HEK293 (cell line): ENCODE measurements around the gene MAP3K5.

Experiments
- CTCF ChIP-seq: fragments of 450-650 bp; formaldehyde crosslinking; IDR thresholded peaks from 2 replicates; pipeline ENCODE4 v1.5.1; 2016; ENCODE audit warnings: missing biosample characterization, missing genetic modification characterization
- RBAK ChIP-seq: fragments of 450-650 bp; formaldehyde crosslinking; IDR thresholded peaks from 2 replicates; pipeline ENCODE4 v1.5.1; 2016; ENCODE audit warnings: missing biosample characterization, missing genetic modification characterization
- TCF7L2 ChIP-seq: IDR thresholded peaks from 2 replicates; pipeline ENCODE4 v1.6.1; 2011; ENCODE audit warnings: low read depth, mild to moderate bottlenecking, inconsistent platforms, low read length, moderate library complexity, borderline replicate concordance
- ZNF146 ChIP-seq: fragments of 450-650 bp; formaldehyde crosslinking; IDR thresholded peaks from 2 replicates; pipeline ENCODE4 v1.5.1; 2016; ENCODE audit warnings: missing biosample characterization, missing genetic modification characterization
- ZNF26 ChIP-seq: fragments of 450-650 bp; formaldehyde crosslinking; IDR thresholded peaks from 2 replicates; pipeline ENCODE4 v1.5.1; 2016; ENCODE audit warnings: missing biosample characterization, missing genetic modification characterization
- ZNF292 ChIP-seq: fragments of 450-650 bp; formaldehyde crosslinking; IDR thresholded peaks from 2 replicates; pipeline ENCODE4 v1.5.1; 2016; ENCODE audit warnings: low read depth, missing biosample characterization, missing genetic modification characterization, borderline replicate concordance
- ZNF513 ChIP-seq: fragments of 450-650 bp; IDR thresholded peaks from 2 replicates; pipeline ENCODE4 v1.5.1; 2018; ENCODE audit warnings: missing biosample characterization, missing genetic modification characterization
- ZNF777 ChIP-seq: fragments of 450-650 bp; formaldehyde crosslinking; IDR thresholded peaks from 2 replicates; pipeline ENCODE4 v1.5.1; 2017; ENCODE audit warnings: missing biosample characterization, missing genetic modification characterization, borderline replicate concordance

- TF ChIP-seq CTCF (tag by site-specific recombination) (no peak), ZNF777 (tag by site-specific recombination) (no peak), ZNF513 (tag by site-specific recombination) (no peak), ZNF292 (tag by site-specific recombination) (no peak), TCF7L2 (no peak), ZNF146 (no peak), ZNF26 (tag by site-specific recombination) (no peak), RBAK (tag by site-specific recombination) (no peak)
Measured at GRCh38 chr6:136721467-136721866, 70.8 kb downstream of the MAP3K5 start.
